SK-N-SH treated with all-trans-retinoic acid at 6 μM for 48 hours (cell line): ENCODE data around the gene EXTL1.
"Not testable (repeated sequence)": the region's sequence is repeated elsewhere in the genome, so short reads cannot be mapped to it uniquely, and the experiment has no call there.

Experiments
- ATAC-seq: fragments of 200-7000 bp; cut with Tn5 transposase; 3 replicates; pipeline ENCODE4 v1.9.1; 2020; ENCODE audit warnings: mild to moderate bottlenecking, moderate library complexity
- ARNTL ChIP-seq: fragments of 450-650 bp; formaldehyde crosslinking; IDR thresholded peaks from 2 replicates; pipeline ENCODE4 v1.5.0; 2020; ENCODE audit warnings: low read depth, mild to moderate bottlenecking, moderate library complexity, borderline replicate concordance
- BACH2 ChIP-seq: fragments of 250-450 bp; sonication (Bioruptor Pico); IDR thresholded peaks from 2 replicates; pipeline ENCODE4 v1.9.0; 2021; ENCODE audit warnings: mild to moderate bottlenecking, borderline replicate concordance
- CSDC2 ChIP-seq: fragments of 250-450 bp; sonication (Bioruptor Pico); IDR thresholded peaks from 2 replicates; pipeline ENCODE4 v1.5.0; 2020; ENCODE audit warnings: mild to moderate bottlenecking, moderate library complexity
- ESRRG ChIP-seq: fragments of 250-450 bp; sonication (Bioruptor Pico); IDR thresholded peaks from 2 replicates; pipeline ENCODE4 v1.6.1; 2021; ENCODE audit warnings: mild to moderate bottlenecking
- GLIS3 ChIP-seq: fragments of 250-450 bp; sonication (Bioruptor Pico); IDR thresholded peaks from 2 replicates; pipeline ENCODE4 v1.5.0; 2020; ENCODE audit warnings: mild to moderate bottlenecking, moderate library complexity
- ISL1 ChIP-seq: fragments of 250-450 bp; sonication (Bioruptor Pico); IDR thresholded peaks from 2 replicates; pipeline ENCODE4 v2.1.2; 2022; ENCODE audit warnings: mild to moderate bottlenecking, moderate library complexity
- OSR1 ChIP-seq: fragments of 250-450 bp; sonication (Bioruptor Pico); IDR thresholded peaks from 2 replicates; pipeline ENCODE4 v1.8.0; 2022; ENCODE audit warnings: moderate library complexity, mild to moderate bottlenecking, inconsistent platforms
- PATZ1 ChIP-seq: fragments of 250-450 bp; sonication (Bioruptor Pico); IDR thresholded peaks from 2 replicates; pipeline ENCODE4 v1.8.0; 2020; ENCODE audit warnings: mild to moderate bottlenecking, moderate library complexity, borderline replicate concordance
- PPARA ChIP-seq: fragments of 250-450 bp; sonication (Bioruptor Pico); IDR thresholded peaks from 2 replicates; pipeline ENCODE4 v1.5.0; 2020; ENCODE audit warnings: mild to moderate bottlenecking, borderline replicate concordance
- RARB ChIP-seq: fragments of 250-450 bp; sonication (Bioruptor Pico); IDR thresholded peaks from 2 replicates; pipeline ENCODE4 v1.8.0; 2021; ENCODE audit warnings: mild to moderate bottlenecking, moderate library complexity
- SNAI2 ChIP-seq: fragments of 250-450 bp; sonication (Bioruptor Pico); IDR thresholded peaks from 2 replicates; pipeline ENCODE4 v1.5.0; 2020; ENCODE audit warnings: mild to moderate bottlenecking, moderate library complexity
- TCF4 ChIP-seq: fragments of 250-450 bp; sonication (Bioruptor Pico); IDR thresholded peaks from 2 replicates; pipeline ENCODE4 v1.8.0; 2021; ENCODE audit warnings: mild to moderate bottlenecking, moderate library complexity, borderline replicate concordance
- TOX ChIP-seq: fragments of 250-450 bp; sonication (Bioruptor Pico); IDR thresholded peaks from 2 replicates; pipeline ENCODE4 v1.8.0; 2021; ENCODE audit warnings: mild to moderate bottlenecking, moderate library complexity, borderline replicate concordance
- TSHZ2 ChIP-seq: fragments of 250-450 bp; sonication (Bioruptor Pico); IDR thresholded peaks from 2 replicates; pipeline ENCODE4 v1.5.0; 2020; ENCODE audit warnings: mild to moderate bottlenecking, moderate library complexity
- ZC3H10 ChIP-seq: fragments of 250-450 bp; sonication (Bioruptor Pico); IDR thresholded peaks from 2 replicates; pipeline ENCODE4 v1.5.1; 2021; ENCODE audit warnings: mild to moderate bottlenecking, moderate library complexity
- ZFP3 ChIP-seq: fragments of 250-450 bp; sonication (Bioruptor Pico); IDR thresholded peaks from 2 replicates; pipeline ENCODE4 v1.5.0; 2020; ENCODE audit warnings: mild to moderate bottlenecking, moderate library complexity
- ZFP30 ChIP-seq: fragments of 450-650 bp; formaldehyde crosslinking; IDR thresholded peaks from 2 replicates; pipeline ENCODE4 v1.5.0; 2022; ENCODE audit warnings: mild to moderate bottlenecking, moderate library complexity
- ZNF565 ChIP-seq: fragments of 450-650 bp; formaldehyde crosslinking; conservative IDR thresholded peaks from 2 replicates; pipeline ENCODE4 v1.5.0; 2020; ENCODE audit warnings: low read depth, mild to moderate bottlenecking, moderate library complexity
- ZNF70 ChIP-seq: fragments of 450-650 bp; formaldehyde crosslinking; IDR thresholded peaks from 2 replicates; pipeline ENCODE4 v1.5.0; 2020; ENCODE audit warnings: mild to moderate bottlenecking, moderate library complexity
- ZNF8 ChIP-seq: fragments of 450-650 bp; formaldehyde crosslinking; IDR thresholded peaks from 2 replicates; pipeline ENCODE4 v1.5.0; 2020; ENCODE audit warnings: mild to moderate bottlenecking, moderate library complexity
- TF ChIP-seq, protein P1 (sequence below): fragments of 250-450 bp; sonication (Bioruptor Pico); IDR thresholded peaks from 2 replicates; pipeline ENCODE4 v1.5.1; 2021; ENCODE audit warnings: mild to moderate bottlenecking, moderate library complexity
- TF ChIP-seq, protein P2 (sequence below): fragments of 250-450 bp; sonication (Bioruptor Pico); IDR thresholded peaks from 2 replicates; pipeline ENCODE4 v1.8.0; 2021; ENCODE audit warnings: low read depth, mild to moderate bottlenecking, moderate library complexity, borderline replicate concordance

Gene EXTL1

GRCh38 chr1:25985171-25985570 lies 36.4 kb upstream of the EXTL1 start:
- no peak for ATAC-seq
- no peak for TF ChIP-seq OSR1 (CRISPR knock-in tag)
- no peak for TF ChIP-seq ZNF565 (CRISPR knock-in tag)
- TF ChIP-seq, protein P1, sequence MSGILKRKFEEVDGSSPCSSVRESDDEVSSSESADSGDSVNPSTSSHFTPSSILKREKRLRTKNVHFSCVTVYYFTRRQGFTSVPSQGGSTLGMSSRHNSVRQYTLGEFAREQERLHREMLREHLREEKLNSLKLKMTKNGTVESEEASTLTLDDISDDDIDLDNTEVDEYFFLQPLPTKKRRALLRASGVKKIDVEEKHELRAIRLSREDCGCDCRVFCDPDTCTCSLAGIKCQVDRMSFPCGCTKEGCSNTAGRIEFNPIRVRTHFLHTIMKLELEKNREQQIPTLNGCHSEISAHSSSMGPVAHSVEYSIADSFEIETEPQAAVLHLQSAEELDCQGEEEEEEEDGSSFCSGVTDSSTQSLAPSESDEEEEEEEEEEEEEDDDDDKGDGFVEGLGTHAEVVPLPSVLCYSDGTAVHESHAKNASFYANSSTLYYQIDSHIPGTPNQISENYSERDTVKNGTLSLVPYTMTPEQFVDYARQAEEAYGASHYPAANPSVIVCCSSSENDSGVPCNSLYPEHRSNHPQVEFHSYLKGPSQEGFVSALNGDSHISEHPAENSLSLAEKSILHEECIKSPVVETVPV (CRISPR knock-in tag), result no peak
- no peak for TF ChIP-seq TCF4
- no peak for TF ChIP-seq GLIS3 (CRISPR knock-in tag)

DNA sequence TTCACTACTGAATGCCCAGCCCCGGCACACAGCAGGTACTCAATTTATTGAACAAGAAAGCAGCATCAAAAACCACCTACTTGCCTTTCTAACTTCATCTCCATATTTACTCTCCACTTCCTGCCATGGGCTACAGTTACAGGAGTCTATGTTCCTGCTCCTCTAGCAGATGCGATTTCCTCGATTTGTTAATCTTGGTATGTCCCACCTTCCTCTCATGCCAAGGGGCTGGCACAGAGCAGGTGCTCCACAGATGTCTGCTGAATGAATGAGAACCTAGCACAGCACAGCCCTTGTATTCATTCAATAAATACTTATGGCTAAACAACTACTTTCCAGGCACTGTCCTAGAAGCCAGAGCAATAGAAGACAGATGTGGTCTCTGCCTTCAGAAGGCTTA lies 35.9 kb upstream of the EXTL1 start:
- no peak for TF ChIP-seq ZNF8 (CRISPR knock-in tag)
- ATAC-seq, result no peak

DNA sequence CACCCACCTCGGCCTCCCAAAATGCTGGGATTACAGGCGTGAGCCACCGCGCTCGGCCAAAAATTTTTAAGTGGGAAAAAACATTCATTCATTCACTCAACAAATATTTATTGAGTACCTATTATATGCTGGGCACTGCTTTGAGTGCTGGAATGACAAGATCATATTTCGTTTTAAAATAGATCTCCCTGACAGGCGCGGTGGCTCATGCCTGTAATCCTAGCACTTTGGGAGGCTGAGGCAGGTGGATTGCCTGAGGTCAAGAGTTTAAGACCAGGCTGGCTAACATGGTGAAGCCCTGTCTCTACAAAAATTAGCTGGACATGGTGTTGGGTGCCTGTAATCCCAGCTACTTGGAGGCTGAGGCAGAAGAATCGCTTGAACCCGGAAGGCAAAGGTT lies 34.8 kb upstream of the EXTL1 start:
- ATAC-seq, result not testable (repeated sequence)

DNA sequence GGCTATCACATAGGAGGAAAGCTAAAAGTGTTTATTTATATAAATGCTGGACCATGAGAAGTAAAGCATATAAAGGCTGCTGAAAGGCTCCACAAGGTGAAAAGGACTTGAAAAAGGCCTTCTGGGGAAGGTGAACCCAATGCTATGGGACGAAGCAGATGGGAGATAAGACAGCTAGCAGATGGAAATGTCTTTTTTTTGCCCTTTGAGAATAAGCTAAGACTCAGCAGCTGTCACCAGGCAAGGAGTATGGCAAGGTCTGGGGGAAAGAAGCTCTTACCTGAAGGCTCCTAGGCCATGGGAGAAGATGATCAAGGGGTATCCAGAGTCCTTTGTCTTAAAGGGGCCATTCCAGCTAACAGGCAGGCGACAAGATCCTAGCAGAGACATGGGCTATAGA lies 33.6 kb upstream of the EXTL1 start:
- TF ChIP-seq ZC3H10 (CRISPR knock-in tag) (no peak), ESRRG (CRISPR knock-in tag) (no peak), GLIS3 (CRISPR knock-in tag) (no peak), ZNF70 (no peak), SNAI2 (CRISPR knock-in tag) (no peak), OSR1 (CRISPR knock-in tag) (no peak), PPARA (CRISPR knock-in tag) (no peak), TCF4 (no peak), TOX (CRISPR knock-in tag) (no peak), ZFP3 (CRISPR knock-in tag) (no peak), TSHZ2 (CRISPR knock-in tag) (no peak), ZNF8 (CRISPR knock-in tag) (no peak), RARB (CRISPR knock-in tag) (no peak), ZNF565 (CRISPR knock-in tag) (no peak), BACH2 (CRISPR knock-in tag) (no peak), ZFP30 (no peak), ARNTL (CRISPR knock-in tag) (no peak), ISL1 (no peak)
- TF ChIP-seq, protein P2, sequence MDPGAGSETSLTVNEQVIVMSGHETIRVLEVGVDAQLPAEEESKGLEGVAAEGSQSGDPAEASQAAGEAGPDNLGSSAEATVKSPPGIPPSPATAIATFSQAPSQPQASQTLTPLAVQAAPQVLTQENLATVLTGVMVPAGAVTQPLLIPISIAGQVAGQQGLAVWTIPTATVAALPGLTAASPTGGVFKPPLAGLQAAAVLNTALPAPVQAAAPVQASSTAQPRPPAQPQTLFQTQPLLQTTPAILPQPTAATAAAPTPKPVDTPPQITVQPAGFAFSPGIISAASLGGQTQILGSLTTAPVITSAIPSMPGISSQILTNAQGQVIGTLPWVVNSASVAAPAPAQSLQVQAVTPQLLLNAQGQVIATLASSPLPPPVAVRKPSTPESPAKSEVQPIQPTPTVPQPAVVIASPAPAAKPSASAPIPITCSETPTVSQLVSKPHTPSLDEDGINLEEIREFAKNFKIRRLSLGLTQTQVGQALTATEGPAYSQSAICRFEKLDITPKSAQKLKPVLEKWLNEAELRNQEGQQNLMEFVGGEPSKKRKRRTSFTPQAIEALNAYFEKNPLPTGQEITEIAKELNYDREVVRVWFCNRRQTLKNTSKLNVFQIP (CRISPR knock-in tag), result no peak
- TF ChIP-seq, protein P1 (CRISPR knock-in tag), result no peak
- no peak for ATAC-seq

DNA sequence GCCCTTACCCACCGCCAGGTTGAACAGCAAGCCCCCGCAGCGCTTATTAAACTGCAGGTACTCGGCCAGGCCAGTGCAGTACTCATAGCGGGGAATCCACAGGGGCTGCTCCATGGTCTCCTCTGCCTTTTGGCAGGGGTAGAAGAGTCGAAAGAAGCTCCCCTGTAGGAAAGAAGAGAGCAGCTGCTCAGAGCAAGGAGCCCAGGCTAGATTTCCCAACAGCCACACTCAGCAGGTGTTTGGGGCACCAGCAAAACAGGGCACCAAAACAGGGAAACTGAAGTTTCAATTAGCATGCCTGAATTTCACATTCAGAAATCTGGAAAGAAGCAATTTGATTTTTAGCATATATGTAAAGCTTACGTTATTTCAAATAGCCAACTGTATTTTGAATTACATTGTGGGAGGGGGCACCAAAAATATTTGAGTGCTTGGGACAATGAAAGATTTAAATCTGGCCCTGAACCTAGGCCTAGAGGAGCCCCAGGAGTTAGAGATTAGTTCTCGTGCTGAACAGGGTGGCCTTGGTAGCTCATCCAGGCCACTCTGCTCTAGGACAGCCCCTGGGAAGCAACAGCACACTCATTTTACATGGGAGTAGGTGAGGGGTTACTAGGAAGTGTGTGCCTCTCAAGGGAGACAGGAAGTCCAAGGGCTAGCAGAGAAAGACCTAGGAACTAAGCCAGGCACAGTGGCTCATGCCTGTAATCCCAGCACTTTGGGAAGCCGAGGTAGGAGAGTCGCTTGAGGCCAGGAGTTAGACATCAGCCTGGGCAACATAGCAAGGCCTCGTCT lies 31.9 kb upstream of the EXTL1 start:
- ATAC-seq, result no peak
- TF ChIP-seq ESRRG (CRISPR knock-in tag), result no peak
- no peak for TF ChIP-seq ZFP3 (CRISPR knock-in tag)
- TF ChIP-seq, protein P2 (CRISPR knock-in tag), result no peak
- TF ChIP-seq ZC3H10 (CRISPR knock-in tag), result no peak
- TF ChIP-seq ZNF565 (CRISPR knock-in tag), result no peak
- TF ChIP-seq PATZ1 (CRISPR knock-in tag), result no peak
- TF ChIP-seq GLIS3 (CRISPR knock-in tag), result no peak
- TF ChIP-seq CSDC2 (CRISPR knock-in tag), result no peak
- no peak for TF ChIP-seq SNAI2 (CRISPR knock-in tag)
- no peak for TF ChIP-seq PPARA (CRISPR knock-in tag)
- TF ChIP-seq RARB (CRISPR knock-in tag), result no peak
- no peak for TF ChIP-seq OSR1 (CRISPR knock-in tag)
- no peak for TF ChIP-seq ZNF8 (CRISPR knock-in tag)
- TF ChIP-seq ARNTL (CRISPR knock-in tag), result no peak
